HepG2 (cell line): ENCODE data around the gene OR52I2.

Experiments
- ARNT2 ChIP-seq: sonication (generic); formaldehyde crosslinking; IDR thresholded peaks from 2 replicates; pipeline ENCODE4 v1.8.0; 2022; ENCODE audit warnings: mild to moderate bottlenecking, low read depth, missing genetic modification reagents, moderate library complexity
- CREB1 ChIP-seq, 2 experiments: fragments of 450-650 bp in 1 of 2; IDR thresholded peaks; 2 replicates each; pipeline ENCODE4 v1.6.1; 2016 to 2017; ENCODE audit warnings: control low read depth in 1 of 2, mild to moderate bottlenecking in 1 of 2, missing compliant biosample characterization in 1 of 2, missing genetic modification characterization in 1 of 2
- EZH2 ChIP-seq: conservative IDR thresholded peaks from 2 replicates; pipeline ENCODE4 v1.6.1; 2012; ENCODE audit warnings: mild to moderate bottlenecking, low read depth, low read length, moderate library complexity
- GABPA ChIP-seq, 2 experiments: IDR thresholded peaks; 2 replicates each; pipeline ENCODE4 v1.6.1; 2011 to 2016; ENCODE audit warnings: low read depth in 2 of 2, low read length in 1 of 2, missing biosample characterization in 1 of 2, missing genetic modification characterization in 1 of 2
- PHF21A ChIP-seq: sonication (generic); formaldehyde crosslinking; IDR thresholded peaks from 2 replicates; pipeline ENCODE4 v1.5.0; 2020; ENCODE audit warnings: mild to moderate bottlenecking, missing genetic modification reagents
- TAF15 ChIP-seq: fragments of 200-400 bp; formaldehyde crosslinking; IDR thresholded peaks from one replicate; pipeline ENCODE4 v1.6.1; 2018; ENCODE audit warnings: mild to moderate bottlenecking, low read depth, low read length; ENCODE audit not compliant: poor library complexity, severe bottlenecking
- TBX2 ChIP-seq: sonication (generic); formaldehyde crosslinking; IDR thresholded peaks from 2 replicates; pipeline ENCODE4 v1.5.0; 2020; ENCODE audit warnings: missing genetic modification reagents, mild to moderate bottlenecking, borderline replicate concordance
- ZNF510 ChIP-seq: sonication (generic); formaldehyde crosslinking; IDR thresholded peaks from 2 replicates; pipeline ENCODE4 v1.4.0; 2020; ENCODE audit warnings: low read depth, mild to moderate bottlenecking, missing genetic modification reagents
- TF ChIP-seq, protein P1 (sequence below): sonication (generic); formaldehyde crosslinking; IDR thresholded peaks from 2 replicates; pipeline ENCODE4 v1.4.0; 2020; ENCODE audit warnings: missing genetic modification reagents, borderline replicate concordance
- TF ChIP-seq, protein P2 (sequence below): sonication (generic); formaldehyde crosslinking; IDR thresholded peaks from 2 replicates; pipeline ENCODE4 v1.5.0; 2020; ENCODE audit warnings: mild to moderate bottlenecking, missing genetic modification reagents, moderate library complexity

DNA sequence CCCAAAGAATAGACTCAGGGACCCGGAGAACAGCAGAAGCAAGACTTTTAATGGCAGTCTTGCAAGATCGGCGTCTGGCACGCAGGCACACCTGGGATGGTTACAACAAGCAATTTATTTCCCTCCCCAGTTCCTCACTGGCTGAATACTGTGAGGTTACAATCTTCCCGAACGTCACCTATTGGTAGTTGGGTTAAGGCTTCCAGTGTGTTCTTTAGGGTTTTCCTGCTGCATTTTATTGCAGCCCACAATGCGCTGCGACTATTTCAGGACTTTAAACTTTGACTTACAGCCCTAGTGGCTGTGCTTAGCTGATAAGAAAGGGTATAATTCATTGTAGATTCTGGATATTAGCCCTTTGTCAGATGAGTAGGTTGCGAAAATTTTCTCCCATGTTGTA is 38.0 kb downstream of the OR52I2 start:
- TF ChIP-seq ZNF510 (CRISPR knock-in tag) (no peak), TBX2 (CRISPR knock-in tag) (no peak), PHF21A (CRISPR knock-in tag) (no peak), EZH2 (no peak), CREB1 (IDR thresholded peaks at IDR 0.05) (no peak), CREB1 (CRISPR knock-in tag; IDR thresholded peaks at IDR 0.05) (no peak), ARNT2 (CRISPR knock-in tag) (no peak), GABPA (IDR thresholded peaks at IDR 0.05; ENCODE audit: low read depth, low read length) (no peak), GABPA (CRISPR knock-in tag; IDR thresholded peaks at IDR 0.05; ENCODE audit: low read depth) (no peak), TAF15 (no peak)
- TF ChIP-seq, protein P1, sequence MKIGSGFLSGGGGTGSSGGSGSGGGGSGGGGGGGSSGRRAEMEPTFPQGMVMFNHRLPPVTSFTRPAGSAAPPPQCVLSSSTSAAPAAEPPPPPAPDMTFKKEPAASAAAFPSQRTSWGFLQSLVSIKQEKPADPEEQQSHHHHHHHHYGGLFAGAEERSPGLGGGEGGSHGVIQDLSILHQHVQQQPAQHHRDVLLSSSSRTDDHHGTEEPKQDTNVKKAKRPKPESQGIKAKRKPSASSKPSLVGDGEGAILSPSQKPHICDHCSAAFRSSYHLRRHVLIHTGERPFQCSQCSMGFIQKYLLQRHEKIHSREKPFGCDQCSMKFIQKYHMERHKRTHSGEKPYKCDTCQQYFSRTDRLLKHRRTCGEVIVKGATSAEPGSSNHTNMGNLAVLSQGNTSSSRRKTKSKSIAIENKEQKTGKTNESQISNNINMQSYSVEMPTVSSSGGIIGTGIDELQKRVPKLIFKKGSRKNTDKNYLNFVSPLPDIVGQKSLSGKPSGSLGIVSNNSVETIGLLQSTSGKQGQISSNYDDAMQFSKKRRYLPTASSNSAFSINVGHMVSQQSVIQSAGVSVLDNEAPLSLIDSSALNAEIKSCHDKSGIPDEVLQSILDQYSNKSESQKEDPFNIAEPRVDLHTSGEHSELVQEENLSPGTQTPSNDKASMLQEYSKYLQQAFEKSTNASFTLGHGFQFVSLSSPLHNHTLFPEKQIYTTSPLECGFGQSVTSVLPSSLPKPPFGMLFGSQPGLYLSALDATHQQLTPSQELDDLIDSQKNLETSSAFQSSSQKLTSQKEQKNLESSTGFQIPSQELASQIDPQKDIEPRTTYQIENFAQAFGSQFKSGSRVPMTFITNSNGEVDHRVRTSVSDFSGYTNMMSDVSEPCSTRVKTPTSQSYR (CRISPR knock-in tag) = no peak
- TF ChIP-seq, protein P2, sequence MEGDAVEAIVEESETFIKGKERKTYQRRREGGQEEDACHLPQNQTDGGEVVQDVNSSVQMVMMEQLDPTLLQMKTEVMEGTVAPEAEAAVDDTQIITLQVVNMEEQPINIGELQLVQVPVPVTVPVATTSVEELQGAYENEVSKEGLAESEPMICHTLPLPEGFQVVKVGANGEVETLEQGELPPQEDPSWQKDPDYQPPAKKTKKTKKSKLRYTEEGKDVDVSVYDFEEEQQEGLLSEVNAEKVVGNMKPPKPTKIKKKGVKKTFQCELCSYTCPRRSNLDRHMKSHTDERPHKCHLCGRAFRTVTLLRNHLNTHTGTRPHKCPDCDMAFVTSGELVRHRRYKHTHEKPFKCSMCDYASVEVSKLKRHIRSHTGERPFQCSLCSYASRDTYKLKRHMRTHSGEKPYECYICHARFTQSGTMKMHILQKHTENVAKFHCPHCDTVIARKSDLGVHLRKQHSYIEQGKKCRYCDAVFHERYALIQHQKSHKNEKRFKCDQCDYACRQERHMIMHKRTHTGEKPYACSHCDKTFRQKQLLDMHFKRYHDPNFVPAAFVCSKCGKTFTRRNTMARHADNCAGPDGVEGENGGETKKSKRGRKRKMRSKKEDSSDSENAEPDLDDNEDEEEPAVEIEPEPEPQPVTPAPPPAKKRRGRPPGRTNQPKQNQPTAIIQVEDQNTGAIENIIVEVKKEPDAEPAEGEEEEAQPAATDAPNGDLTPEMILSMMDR = no peak
